Astrocyte (in vitro differentiated cells and primary cell): ENCODE data around the gene PRELID3B. TPM values are rescaled to one million over a fixed set of nuclear protein-coding genes. Genes with fewer than 3 reads are reported as not detected.

Source experiments
- DNase-seq: peaks from one replicate; pipeline ENCODE4 v3.0.0-alpha.2; 2010; ENCODE audit warnings: low read depth
- FAIRE-seq: peaks from 2 replicates; lab custom pipeline; 2011; peaks lifted over from hg19 to GRCh38; lab: Jason Lieb, UNC
- H2AFZ ChIP-seq: 2 replicates; pipeline ENCODE4 v1.6.0; 2012; ENCODE audit warnings: low read depth, low read length, inconsistent platforms
- H3K27ac ChIP-seq: 2 replicates; pipeline ENCODE4 v1.5.1; 2011; ENCODE audit warnings: low read depth, low read length, inconsistent platforms
- H3K27me3 ChIP-seq: 2 replicates; pipeline ENCODE4 v1.6.0; 2011; ENCODE audit warnings: low read length, inconsistent platforms; ENCODE audit not compliant: insufficient read depth
- H3K36me3 ChIP-seq: 2 replicates; pipeline ENCODE4 v1.5.1; 2011; ENCODE audit warnings: low read length, inconsistent platforms; ENCODE audit not compliant: insufficient read depth
- H3K4me1 ChIP-seq: 2 replicates; pipeline ENCODE4 v1.5.1; 2011; ENCODE audit warnings: low read length, inconsistent platforms; ENCODE audit not compliant: insufficient read depth
- H3K4me2 ChIP-seq: 2 replicates; pipeline ENCODE4 v1.6.0; 2012; ENCODE audit warnings: low read length, inconsistent platforms
- H3K4me3 ChIP-seq: 2 replicates; pipeline ENCODE4 v1.5.1; 2011; ENCODE audit warnings: low read depth, mild to moderate bottlenecking, low read length, inconsistent platforms; ENCODE audit not compliant: insufficient read depth
- H3K79me2 ChIP-seq: 2 replicates; pipeline ENCODE4 v1.6.0; 2012; ENCODE audit warnings: mild to moderate bottlenecking, low read length, inconsistent platforms; ENCODE audit not compliant: insufficient read depth
- H3K9ac ChIP-seq: 2 replicates; pipeline ENCODE4 v1.6.0; 2012; ENCODE audit warnings: mild to moderate bottlenecking, low read length, inconsistent platforms
- H3K9me3 ChIP-seq: 2 replicates; pipeline ENCODE4 v1.5.1; 2012; ENCODE audit warnings: low read depth, mild to moderate bottlenecking, low read length, inconsistent platforms; ENCODE audit not compliant: insufficient read depth
- H4K20me1 ChIP-seq: 2 replicates; pipeline ENCODE4 v1.6.0; 2012; ENCODE audit warnings: low read length, inconsistent platforms; ENCODE audit not compliant: insufficient read depth
- H3K27ac Mint-ChIP-seq: one replicate; pipeline ENCODE4 v1.8.0; 2021; ENCODE audit warnings: mild to moderate bottlenecking, mixed read lengths; ENCODE audit not compliant: unreplicated experiment
- H3K27me3 Mint-ChIP-seq: one replicate; pipeline ENCODE4 v1.8.0; 2021; ENCODE audit warnings: low read depth, mixed read lengths; ENCODE audit not compliant: unreplicated experiment
- H3K36me3 Mint-ChIP-seq: one replicate; pipeline ENCODE4 v1.8.0; 2021; ENCODE audit warnings: low read depth, mixed read lengths; ENCODE audit not compliant: unreplicated experiment
- H3K4me1 Mint-ChIP-seq: one replicate; pipeline ENCODE4 v1.8.0; 2021; ENCODE audit warnings: low read depth, mixed read lengths; ENCODE audit not compliant: unreplicated experiment
- H3K4me3 Mint-ChIP-seq: one replicate; pipeline ENCODE4 v1.8.0; 2021; ENCODE audit warnings: mild to moderate bottlenecking, moderate library complexity, mixed read lengths; ENCODE audit not compliant: unreplicated experiment
- H3K9me3 Mint-ChIP-seq: one replicate; pipeline ENCODE4 v1.8.0; 2021; ENCODE audit warnings: mild to moderate bottlenecking, mixed read lengths; ENCODE audit not compliant: unreplicated experiment
- CTCF ChIP-seq: IDR thresholded peaks from 2 replicates; pipeline ENCODE4 v1.5.1; 2011; ENCODE audit warnings: low read depth, mild to moderate bottlenecking, inconsistent platforms, low read length, moderate library complexity; ENCODE audit not compliant: insufficient read depth
- EZH2 ChIP-seq: IDR thresholded peaks from 2 replicates; pipeline ENCODE4 v1.6.1; 2012; ENCODE audit warnings: mild to moderate bottlenecking, low read length, inconsistent platforms; ENCODE audit not compliant: insufficient read depth
- total RNA-seq: library from RNA; stranded (reverse); gene quantifications from 2 replicates; pipeline ENCODE4 v1.2.1, GENCODE V29; 2021

The PRELID3B gene
- total RNA-seq, 1 donor from 2014 or later: 68.8 TPM

- Histone ChIP-seq H2AFZ (no peak overlapping the region), H3K27me3 (no peaks in the 10 kb centered on the region), H3K27ac (peak overlapping the region; percentile 89), H3K4me1 (peaks cover 37% of the 10 kb centered on the region), H3K4me3 (peak overlapping the region; percentile 81), H4K20me1 (peaks cover 47% of the 10 kb centered on the region), H3K36me3 (peaks cover 36% of the 10 kb centered on the region), H3K79me2 (peaks cover 61% of the 10 kb centered on the region), H3K9me3 (no peaks in the 10 kb centered on the region), H3K4me2 (peak overlapping the region; percentile 92), H3K9ac (peak overlapping the region; percentile 93)
- Mint-ChIP-seq H3K36me3 (peaks cover 11% of the 10 kb centered on the region), H3K4me3 (peak overlapping the region; percentile 92), H3K9me3 (no peaks in the 10 kb centered on the region), H3K4me1 (peaks cover 45% of the 10 kb centered on the region), H3K27ac (no peak overlapping the region), H3K27me3 (no peaks in the 10 kb centered on the region)
- DNase-seq (no peak), FAIRE-seq (no peak)
- TF ChIP-seq CTCF (no peak), EZH2 (no peak)
Observed at GRCh38 chr20:59030911-59031563, 11.5 kb downstream of the PRELID3B start.

DNA sequence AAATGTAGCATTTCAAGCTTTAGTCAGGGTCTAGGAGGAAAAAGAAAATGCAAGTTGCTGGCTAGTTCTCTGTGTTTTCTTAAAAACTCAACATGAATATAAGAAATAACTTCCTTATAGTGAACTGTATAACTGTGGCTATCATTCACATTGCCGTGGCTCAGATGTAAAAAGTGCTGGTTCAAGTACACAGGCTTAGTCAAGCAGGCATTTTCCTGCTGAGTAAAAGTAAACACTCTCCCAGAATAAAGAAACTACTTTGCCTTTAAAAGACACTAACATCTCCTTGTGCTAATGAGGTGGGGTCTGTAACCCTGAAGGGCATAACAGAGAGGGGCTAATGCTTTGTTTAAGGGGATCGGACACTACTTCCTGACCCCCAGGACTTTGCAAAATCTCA, 13.8 kb downstream of the PRELID3B start:
- peak overlapping the region; percentile 92 for H3K4me3 Mint-ChIP-seq

More for the DNA sequence above, 13.8 kb downstream of the PRELID3B start:
- no peak overlapping the region for H3K27ac Mint-ChIP-seq
- FAIRE-seq: no peak
- no peaks in the 10 kb centered on the region for H3K9me3 Mint-ChIP-seq
- no peaks in the 10 kb centered on the region for H3K9me3 ChIP-seq
- peak overlapping the region; percentile 29 for H3K27ac ChIP-seq
- H3K9ac ChIP-seq: peak overlapping the region; percentile 71
- peaks cover 44% of the 10 kb centered on the region for H3K4me1 Mint-ChIP-seq
- H3K36me3 ChIP-seq: peaks cover 38% of the 10 kb centered on the region
- H3K4me2 ChIP-seq: peak overlapping the region; percentile 92
- H3K4me1 ChIP-seq: peaks cover 37% of the 10 kb centered on the region
- no peaks in the 10 kb centered on the region for H3K27me3 Mint-ChIP-seq
- peaks cover 82% of the 10 kb centered on the region for H3K79me2 ChIP-seq
- TF ChIP-seq EZH2 (no peak), CTCF (no peak)
- H2AFZ ChIP-seq: no peak overlapping the region
- H3K27me3 ChIP-seq: no peaks in the 10 kb centered on the region
- H4K20me1 ChIP-seq: peaks cover 64% of the 10 kb centered on the region
- peaks cover 10% of the 10 kb centered on the region for H3K36me3 Mint-ChIP-seq
- H3K4me3 ChIP-seq: peak overlapping the region; percentile 45
- DNase-seq: no peak
